Activated CD4-positive, alpha-beta T cell treated with anti-CD3 and anti-CD28 coated beads for 4 hours (primary cell): ENCODE measurements around the gene OR13C5.
"Not testable (repeated sequence)": the region's sequence is repeated elsewhere in the genome, so short reads cannot be mapped to it uniquely, and the experiment has no call there.

Experiments used
- DNase-seq, 2 donors: peaks; one replicate each; pipeline ENCODE4 v3.0.0-alpha.2; 2020

OR13C5 gene

GRCh38 chr9:104599313-104599712, at the start of gene OR13C5:
OR13C5 (minus strand) TSS chr9:104599413; CDS start chr9:104599413, 0 bp downstream.
- not testable (repeated sequence) for DNase-seq

- DNase-seq, result no peak
Observed at GRCh38 chr9:104635456-104635855, 36.2 kb upstream of the OR13C5 start.

- DNase-seq, result no peak
Observed at GRCh38 chr9:104633976-104634520, 34.8 kb upstream of the OR13C5 start.

- DNase-seq, result not testable (repeated sequence)
Observed at GRCh38 chr9:104625964-104626363, 26.8 kb upstream of the OR13C5 start.

GRCh38 chr9:104618104-104618503, 18.9 kb upstream of the OR13C5 start, which contains the start of gene OR13C9:
OR13C9 (minus strand) TSS chr9:104618204; CDS start chr9:104618204, 0 bp downstream.
- DNase-seq, result no peak

GRCh38 chr9:104617418-104617817, 18.2 kb upstream of the OR13C5 start:
- no peak for DNase-seq

- no peak for DNase-seq
Observed at GRCh38 chr9:104611213-104611612, 12.0 kb upstream of the OR13C5 start.

GRCh38 chr9:104608336-104608735, 9.1 kb upstream of the OR13C5 start:
- DNase-seq, result no peak

- DNase-seq, result no peak
Observed at GRCh38 chr9:104606152-104606551, 6.9 kb upstream of the OR13C5 start.

GRCh38 chr9:104605527-104605926, 6.3 kb upstream of the OR13C5 start, which contains the start of gene OR13C2:
OR13C2 (minus strand) TSS chr9:104605627; CDS start chr9:104605627, 0 bp downstream.
- DNase-seq, result not testable (repeated sequence)

GRCh38 chr9:104604801-104605200, 5.6 kb upstream of the OR13C5 start:
- DNase-seq, result no peak

GRCh38 chr9:104598749-104599148, 464 bp downstream of the OR13C5 start:
- not testable (repeated sequence) for DNase-seq

- no peak for DNase-seq
Observed at GRCh38 chr9:104589626-104590025, 9.6 kb downstream of the OR13C5 start.

- DNase-seq, result no peak
Observed at GRCh38 chr9:104586496-104587180, 12.6 kb downstream of the OR13C5 start.

GRCh38 chr9:104580562-104580961, 18.7 kb downstream of the OR13C5 start:
- DNase-seq, result no peak

- DNase-seq, result no peak
Observed at GRCh38 chr9:104577263-104577662, 21.9 kb downstream of the OR13C5 start.

GRCh38 chr9:104575456-104575855, 23.8 kb downstream of the OR13C5 start:
- no peak for DNase-seq

GRCh38 chr9:104572612-104573011, 26.6 kb downstream of the OR13C5 start:
- DNase-seq, result no peak

- no peak for DNase-seq
Observed at GRCh38 chr9:104568868-104569267, 30.3 kb downstream of the OR13C5 start, which contains the start of gene OR13C8. OR13C8 (plus strand) TSS chr9:104569168; CDS start chr9:104569168, 0 bp downstream.

- DNase-seq, result no peak
Observed at GRCh38 chr9:104564358-104564757, 34.9 kb downstream of the OR13C5 start.

- no peak for DNase-seq
Observed at GRCh38 chr9:104556830-104557634, 42.2 kb downstream of the OR13C5 start.

GRCh38 chr9:104555521-104555920, 43.7 kb downstream of the OR13C5 start:
- no peak for DNase-seq

GRCh38 chr9:104553261-104553660, 46.0 kb downstream of the OR13C5 start:
- no peak for DNase-seq
